Calu3 (cell line): ENCODE results near the gene ECEL1. TPM values are rescaled to one million over a fixed set of nuclear protein-coding genes. Genes with fewer than 3 reads are reported as not detected.
"Not testable (repeated sequence)": the region's sequence is repeated elsewhere in the genome, so short reads cannot be mapped to it uniquely, and the experiment has no call there.

ENCODE experiments used
- BruUV-seq: library from RNA; stranded (reverse); fragments of 400-500 nt; replicated peaks from 2 replicates; lab custom pipeline; 2021; lab: Mats Ljungman, UMichigan
- CTCF ChIA-PET: fragments of 300-600 bp; sonication (Branson Sonifier 250); formaldehyde crosslinking; loops from one replicate; lab custom pipeline; 2022; ENCODE audit warnings: antibody characterized with exemption; lab: Charles Lee
- DNase-seq: peaks from one replicate; pipeline ENCODE4 v3.0.0; 2022
- H3K27ac Mint-ChIP-seq: one replicate; pipeline ENCODE4 v1.8.0; 2022; ENCODE audit warnings: mixed read lengths; ENCODE audit not compliant: unreplicated experiment
- H3K27me3 Mint-ChIP-seq: one replicate; pipeline ENCODE4 v1.8.0; 2022; ENCODE audit warnings: mixed read lengths; ENCODE audit not compliant: unreplicated experiment
- H3K36me3 Mint-ChIP-seq: one replicate; pipeline ENCODE4 v1.8.0; 2022; ENCODE audit warnings: mild to moderate bottlenecking, moderate library complexity, mixed read lengths; ENCODE audit not compliant: insufficient read depth, unreplicated experiment
- H3K4me1 Mint-ChIP-seq: one replicate; pipeline ENCODE4 v1.8.0; 2022; ENCODE audit warnings: mild to moderate bottlenecking, low read depth, mixed read lengths; ENCODE audit not compliant: unreplicated experiment
- H3K4me3 Mint-ChIP-seq: one replicate; pipeline ENCODE4 v1.8.0; 2022; ENCODE audit warnings: mild to moderate bottlenecking, low read depth, moderate library complexity, mixed read lengths; ENCODE audit not compliant: unreplicated experiment
- H3K9me3 Mint-ChIP-seq: one replicate; pipeline ENCODE4 v1.8.0; 2022; ENCODE audit warnings: low read depth, mixed read lengths; ENCODE audit not compliant: unreplicated experiment
- CTCF ChIP-seq: fragments of 200-600 bp; IDR thresholded peaks from one replicate; pipeline ENCODE4 v1.8.0; 2022; ENCODE audit warnings: antibody characterized with exemption; ENCODE audit not compliant: unreplicated experiment
- intact Hi-C: fragments of 100-400 bp; cut with micrococcal nuclease; formaldehyde crosslinking; loops from one replicate; pipeline ENCODE4 v1.10.0; 2022; ENCODE audit not compliant: unreplicated experiment
- total RNA-seq: library from RNA; stranded (reverse); gene quantifications from 2 replicates; pipeline ENCODE4 v1.2.3, GENCODE V29; 2022

The ECEL1 gene
- total RNA-seq, 1 experiment from 2014 or later: not detected

GRCh38 chr2:232534940-232535651, 47.5 kb upstream of the ECEL1 start:
- no peak for DNase-seq
- no peak overlapping the region for H3K27ac Mint-ChIP-seq
- no peaks in the 10 kb centered on the region for H3K4me1 Mint-ChIP-seq
- CTCF ChIA-PET: no interaction called here
- H3K9me3 Mint-ChIP-seq: no peaks in the 10 kb centered on the region
- no TSS peak for BruUV-seq
- no peak overlapping the region for H3K4me3 Mint-ChIP-seq
- peaks cover 6% of the 10 kb centered on the region for H3K36me3 Mint-ChIP-seq
- TF ChIP-seq CTCF: no peak
- intact Hi-C loops: no loop called here
- H3K27me3 Mint-ChIP-seq: peaks cover 76% of the 10 kb centered on the region

- BruUV-seq: no TSS peak
- intact Hi-C loops: no loop called here
- H3K4me1 Mint-ChIP-seq: no peaks in the 10 kb centered on the region
- CTCF ChIA-PET: no interaction called here
- DNase-seq: no peak
- no peak overlapping the region for H3K27ac Mint-ChIP-seq
- H3K9me3 Mint-ChIP-seq: no peaks in the 10 kb centered on the region
- TF ChIP-seq CTCF: no peak
- H3K4me3 Mint-ChIP-seq: no peak overlapping the region
- H3K27me3 Mint-ChIP-seq: peaks cover 79% of the 10 kb centered on the region
- no peaks in the 10 kb centered on the region for H3K36me3 Mint-ChIP-seq
Observed at GRCh38 chr2:232533944-232534710, 46.5 kb upstream of the ECEL1 start.

GRCh38 chr2:232532821-232533220, 45.2 kb upstream of the ECEL1 start:
- H3K27ac Mint-ChIP-seq, BruUV-seq, H3K4me3 Mint-ChIP-seq, H3K9me3 Mint-ChIP-seq, DNase-seq, H3K4me1 Mint-ChIP-seq, H3K36me3 Mint-ChIP-seq, intact Hi-C loops: not testable (repeated sequence)
- peaks cover 79% of the 10 kb centered on the region for H3K27me3 Mint-ChIP-seq
- CTCF ChIA-PET: interaction anchor here (0.5 kb wide), 1 partner anchor 129 kb away, joined by 3 read pairs; no protein-coding TSS in a partner anchor

- H3K27ac Mint-ChIP-seq: no peak overlapping the region
- BruUV-seq: no TSS peak
Observed at GRCh38 chr2:232532419-232532818, 44.8 kb upstream of the ECEL1 start.

More at GRCh38 chr2:232532419-232532818, 44.8 kb upstream of the ECEL1 start:
- no peak for DNase-seq
- intact Hi-C loops: no loop called here
- CTCF ChIA-PET: interaction anchor here (0.5 kb wide), 1 partner anchor 129 kb away, joined by 3 read pairs; no protein-coding TSS in a partner anchor
- Mint-ChIP-seq H3K4me3 (no peak overlapping the region), H3K36me3 (no peaks in the 10 kb centered on the region), H3K4me1 (no peaks in the 10 kb centered on the region), H3K9me3 (no peaks in the 10 kb centered on the region), H3K27me3 (peaks cover 79% of the 10 kb centered on the region)
- no peak for TF ChIP-seq CTCF
